ENCODE data around the gene PDE1C. TPM values are rescaled to one million over a fixed set of nuclear protein-coding genes. Genes with fewer than 3 reads are reported as not detected.
"Not testable (repeated sequence)": the region's sequence is repeated elsewhere in the genome, so short reads cannot be mapped to it uniquely, and the experiment has no call there.

The PDE1C gene
- total RNA-seq, 1 donor from 2014 or later = not detected

DNA sequence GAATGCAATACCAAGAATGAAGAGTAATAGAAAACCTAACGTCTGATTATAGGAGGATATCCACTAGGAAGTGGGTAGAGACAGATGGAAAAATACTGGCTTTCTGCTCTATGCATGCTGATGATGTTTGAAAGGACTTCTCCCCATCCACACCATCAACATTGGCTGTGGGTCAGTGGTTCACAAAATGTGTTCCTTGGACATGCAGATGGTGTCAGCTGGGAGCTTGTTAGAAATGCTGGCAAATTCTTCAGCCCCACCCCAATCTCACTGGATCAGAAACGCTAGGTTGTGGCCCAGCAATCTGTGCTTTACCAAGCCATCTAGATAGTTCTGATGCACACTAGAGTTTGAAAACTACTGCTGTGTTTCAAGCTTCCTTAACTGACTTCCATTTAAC lies 219.1 kb downstream of the PDE1C start:
- Mint-ChIP-seq H3K27me3 (ENCODE audit: low read depth) (no peaks in the 10 kb centered on the region), H3K9me3 (no peaks in the 10 kb centered on the region), H3K4me3 (ENCODE audit: low read depth) (no peak overlapping the region), H3K27ac (no peak overlapping the region), H3K36me3 (ENCODE audit: low read depth) (no peaks in the 10 kb centered on the region), H3K4me1 (ENCODE audit: low read depth) (no peaks in the 10 kb centered on the region)
- DNase-seq (ENCODE audit: low spot score) = no peak
- intact Hi-C loops (cut with micrococcal nuclease) = no loop called here

DNA sequence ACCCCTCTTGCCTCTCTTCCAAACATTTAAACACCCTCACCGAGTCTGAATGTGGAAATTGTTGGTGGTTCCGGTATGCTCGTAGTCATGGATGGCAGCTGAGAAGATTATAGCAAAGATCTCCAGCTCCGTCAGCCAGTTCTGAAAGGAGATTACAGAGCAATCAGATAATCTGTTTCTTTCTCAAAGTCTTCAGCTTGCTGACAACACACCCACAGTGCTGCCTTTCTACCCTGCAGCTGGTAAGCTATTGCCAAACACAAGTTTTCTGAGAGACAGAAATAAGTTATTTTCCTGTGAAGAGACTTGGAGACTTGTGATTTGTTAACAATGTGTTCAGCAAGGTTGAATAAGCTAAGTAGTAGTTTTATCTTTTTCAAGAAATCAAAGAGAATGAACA lies 219.6 kb downstream of the PDE1C start:
- Mint-ChIP-seq H3K4me1 (ENCODE audit: low read depth) (no peaks in the 10 kb centered on the region), H3K27ac (no peak overlapping the region)
- intact Hi-C loops (cut with micrococcal nuclease) = no loop called here

DNA sequence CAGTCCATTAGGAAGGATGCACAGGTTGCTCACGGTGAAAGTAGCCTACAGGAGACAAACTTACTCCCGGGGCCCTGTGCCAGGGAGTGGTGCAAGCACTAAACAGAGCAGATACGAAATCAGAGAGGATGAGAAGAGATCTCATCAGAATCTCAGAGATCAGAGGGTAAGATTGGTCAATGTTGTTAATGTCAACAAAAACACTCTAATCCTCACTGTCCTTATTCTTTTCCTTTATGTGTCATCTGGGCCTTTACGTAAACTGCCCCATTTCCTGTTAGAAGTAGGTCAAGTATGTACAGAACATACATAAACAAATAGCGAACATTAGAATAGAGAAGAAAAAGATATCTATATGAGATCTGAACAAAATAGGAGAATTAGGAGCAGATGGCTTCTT lies 220.1 kb downstream of the PDE1C start:
- no peaks in the 10 kb centered on the region for H3K36me3 Mint-ChIP-seq (ENCODE audit: low read depth)
- intact Hi-C loops (cut with micrococcal nuclease) = no loop called here
- no peaks in the 10 kb centered on the region for H3K27me3 Mint-ChIP-seq (ENCODE audit: low read depth)
- no peak overlapping the region for H3K4me3 Mint-ChIP-seq (ENCODE audit: low read depth)
- no peak for DNase-seq (ENCODE audit: low spot score)
- no peaks in the 10 kb centered on the region for H3K4me1 Mint-ChIP-seq (ENCODE audit: low read depth)
- no peak overlapping the region for H3K27ac Mint-ChIP-seq
- H3K9me3 Mint-ChIP-seq = no peaks in the 10 kb centered on the region

More for the DNA sequence above, 219.6 kb downstream of the PDE1C start:
- no peaks in the 10 kb centered on the region for H3K27me3 Mint-ChIP-seq (ENCODE audit: low read depth)
- DNase-seq (ENCODE audit: low spot score) = no peak
- no peaks in the 10 kb centered on the region for H3K9me3 Mint-ChIP-seq
- H3K4me3 Mint-ChIP-seq (ENCODE audit: low read depth) = no peak overlapping the region
- H3K36me3 Mint-ChIP-seq (ENCODE audit: low read depth) = no peaks in the 10 kb centered on the region

DNA sequence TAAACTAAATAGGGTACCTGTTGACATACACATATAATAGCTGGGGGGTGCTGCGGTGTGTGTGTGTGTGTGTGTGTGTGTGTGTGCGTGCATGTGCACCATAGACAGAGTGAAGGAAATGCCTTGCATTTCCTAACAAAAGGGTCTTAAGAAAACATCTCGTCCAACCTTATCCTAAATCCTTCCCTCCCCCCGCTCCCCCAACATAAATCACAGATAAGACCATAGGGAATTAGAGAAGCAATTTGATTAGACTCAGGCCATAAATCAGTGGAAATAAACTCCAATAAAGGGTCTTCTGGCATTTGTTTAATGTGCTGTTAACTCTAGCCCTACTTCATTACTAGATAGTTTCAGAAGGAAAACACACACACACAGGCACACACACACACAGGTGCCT lies 234.7 kb downstream of the PDE1C start:
- Mint-ChIP-seq H3K27me3 (ENCODE audit: low read depth) (no peaks in the 10 kb centered on the region), H3K4me1 (ENCODE audit: low read depth) (no peaks in the 10 kb centered on the region), H3K27ac (no peak overlapping the region), H3K9me3 (peaks cover 11% of the 10 kb centered on the region), H3K4me3 (ENCODE audit: low read depth) (no peak overlapping the region), H3K36me3 (ENCODE audit: low read depth) (no peaks in the 10 kb centered on the region)
- DNase-seq (ENCODE audit: low spot score) = no peak
- intact Hi-C loops (cut with micrococcal nuclease) = no loop called here

DNA sequence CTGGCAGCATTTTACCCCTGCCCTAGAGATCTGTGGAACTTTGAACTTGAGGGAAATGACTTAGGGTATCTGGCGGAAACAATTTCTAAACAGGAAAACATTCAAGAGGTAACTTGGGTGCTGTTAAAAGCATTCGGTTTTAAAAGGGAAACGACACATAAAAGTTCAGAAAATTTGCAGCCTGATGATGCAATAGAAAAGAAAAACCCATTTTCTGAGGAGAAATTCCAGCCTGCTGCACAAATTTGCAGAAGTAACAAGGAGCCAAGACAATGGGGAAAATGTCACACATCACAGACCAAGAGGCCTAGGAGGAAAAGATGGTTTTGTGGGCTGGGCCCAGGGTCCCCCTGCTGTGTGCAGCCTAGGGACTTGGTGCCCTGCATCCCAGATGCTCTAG lies 236.6 kb downstream of the PDE1C start:
- H3K36me3 Mint-ChIP-seq (ENCODE audit: low read depth); intact Hi-C loops (cut with micrococcal nuclease); H3K27me3 Mint-ChIP-seq (ENCODE audit: low read depth); H3K27ac Mint-ChIP-seq; DNase-seq (ENCODE audit: low spot score); H3K4me1 Mint-ChIP-seq (ENCODE audit: low read depth); H3K4me3 Mint-ChIP-seq (ENCODE audit: low read depth): not testable (repeated sequence)
- H3K9me3 Mint-ChIP-seq = peaks cover 13% of the 10 kb centered on the region

DNA sequence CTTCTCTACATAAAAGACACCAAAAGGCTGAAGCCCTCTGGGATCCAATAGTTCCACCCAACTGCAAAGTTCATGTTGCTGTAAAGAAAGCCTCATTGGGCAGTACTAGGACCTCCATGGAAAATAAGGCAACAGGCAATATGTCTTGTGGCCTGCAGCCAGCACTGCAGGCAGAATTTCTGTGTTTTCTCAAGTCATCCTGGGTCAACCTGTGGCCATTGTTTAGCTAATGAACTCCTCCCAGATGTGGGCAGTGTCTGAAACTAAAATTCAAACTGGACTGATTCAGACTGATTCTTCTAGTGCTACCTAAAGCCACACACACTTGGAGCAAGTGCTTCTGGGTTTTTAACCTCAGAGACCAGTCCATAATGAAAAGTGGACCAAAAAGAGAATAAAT lies 241.7 kb downstream of the PDE1C start:
- intact Hi-C loops (cut with micrococcal nuclease) = no loop called here
- Mint-ChIP-seq H3K27ac (no peak overlapping the region), H3K36me3 (ENCODE audit: low read depth) (no peaks in the 10 kb centered on the region), H3K4me3 (ENCODE audit: low read depth) (no peak overlapping the region), H3K27me3 (ENCODE audit: low read depth) (no peaks in the 10 kb centered on the region), H3K4me1 (ENCODE audit: low read depth) (no peaks in the 10 kb centered on the region), H3K9me3 (peaks cover 8% of the 10 kb centered on the region)
- no peak for DNase-seq (ENCODE audit: low spot score)

DNA sequence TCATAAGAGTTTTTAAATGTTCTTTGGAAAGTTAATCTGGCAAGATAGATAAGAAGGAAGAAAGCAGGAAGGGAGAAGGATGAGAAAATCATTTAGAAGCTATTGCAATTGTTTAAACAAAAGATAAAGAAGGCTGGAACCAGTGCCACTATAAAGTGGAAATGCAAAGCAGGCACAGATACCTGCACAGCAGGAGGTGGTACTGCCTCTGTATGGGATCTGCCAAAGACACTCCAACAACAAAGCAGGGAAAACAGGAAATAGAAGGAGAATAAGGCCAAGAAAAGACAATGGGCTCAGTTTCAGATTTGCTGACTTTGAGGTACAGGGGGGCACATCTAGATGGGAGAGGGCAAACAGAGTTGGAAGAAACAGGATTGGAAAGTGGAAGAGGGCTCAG lies 244.6 kb downstream of the PDE1C start:
- Mint-ChIP-seq H3K9me3 (peaks cover 3% of the 10 kb centered on the region), H3K27me3 (ENCODE audit: low read depth) (no peaks in the 10 kb centered on the region), H3K4me3 (ENCODE audit: low read depth) (no peak overlapping the region), H3K4me1 (ENCODE audit: low read depth) (no peaks in the 10 kb centered on the region), H3K27ac (no peak overlapping the region), H3K36me3 (ENCODE audit: low read depth) (no peaks in the 10 kb centered on the region)
- no peak for DNase-seq (ENCODE audit: low spot score)
- intact Hi-C loops (cut with micrococcal nuclease) = no loop called here

DNA sequence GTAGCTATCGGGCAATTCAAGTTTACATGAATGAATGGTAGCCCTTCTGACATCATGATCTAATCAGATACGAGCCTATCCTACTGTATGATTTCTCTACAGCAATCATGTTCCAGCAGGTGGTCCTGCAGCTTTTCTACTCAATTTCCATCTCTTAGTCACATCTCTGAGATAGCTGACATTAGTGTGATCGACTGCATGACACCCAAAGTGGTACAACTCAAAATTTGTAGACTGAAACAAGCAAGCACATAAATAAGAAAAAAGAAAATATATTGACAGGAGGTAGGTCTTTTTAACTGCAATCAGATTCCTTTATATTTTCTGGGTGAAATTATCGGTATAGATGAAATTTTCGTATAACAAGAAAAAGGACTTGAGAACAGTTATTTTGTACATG lies 251.2 kb downstream of the PDE1C start:
- Mint-ChIP-seq H3K4me1 (ENCODE audit: low read depth) (no peaks in the 10 kb centered on the region), H3K27me3 (ENCODE audit: low read depth) (no peaks in the 10 kb centered on the region), H3K4me3 (ENCODE audit: low read depth) (no peak overlapping the region), H3K36me3 (ENCODE audit: low read depth) (no peaks in the 10 kb centered on the region), H3K27ac (no peak overlapping the region), H3K9me3 (peaks cover 6% of the 10 kb centered on the region)
- no peak for DNase-seq (ENCODE audit: low spot score)
- intact Hi-C loops (cut with micrococcal nuclease) = no loop called here

DNA sequence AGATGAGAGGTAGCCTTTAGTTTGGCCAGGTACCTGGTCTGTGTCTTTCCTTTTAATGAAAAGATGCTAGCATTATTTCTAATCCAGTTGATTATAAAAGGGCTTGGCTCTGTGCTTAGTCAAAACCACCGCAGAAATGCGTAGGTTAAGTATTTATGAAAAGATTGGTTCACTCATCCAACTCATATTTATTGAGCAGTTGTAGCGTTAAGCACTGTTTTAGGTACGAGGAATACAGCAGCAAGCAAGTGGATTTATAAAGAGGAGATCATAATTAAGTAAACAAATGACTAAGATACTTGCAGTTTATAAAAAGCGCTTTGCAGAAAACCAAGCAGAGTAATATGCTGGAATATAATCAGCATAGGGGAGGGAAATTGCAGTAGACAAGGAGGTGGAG lies 253.4 kb downstream of the PDE1C start:
- Mint-ChIP-seq H3K4me1 (ENCODE audit: low read depth) (no peaks in the 10 kb centered on the region), H3K27me3 (ENCODE audit: low read depth) (no peaks in the 10 kb centered on the region), H3K9me3 (peaks cover 6% of the 10 kb centered on the region), H3K27ac (no peak overlapping the region), H3K36me3 (ENCODE audit: low read depth) (no peaks in the 10 kb centered on the region), H3K4me3 (ENCODE audit: low read depth) (no peak overlapping the region)
- no peak for DNase-seq (ENCODE audit: low spot score)
- intact Hi-C loops (cut with micrococcal nuclease) = no loop called here

DNA sequence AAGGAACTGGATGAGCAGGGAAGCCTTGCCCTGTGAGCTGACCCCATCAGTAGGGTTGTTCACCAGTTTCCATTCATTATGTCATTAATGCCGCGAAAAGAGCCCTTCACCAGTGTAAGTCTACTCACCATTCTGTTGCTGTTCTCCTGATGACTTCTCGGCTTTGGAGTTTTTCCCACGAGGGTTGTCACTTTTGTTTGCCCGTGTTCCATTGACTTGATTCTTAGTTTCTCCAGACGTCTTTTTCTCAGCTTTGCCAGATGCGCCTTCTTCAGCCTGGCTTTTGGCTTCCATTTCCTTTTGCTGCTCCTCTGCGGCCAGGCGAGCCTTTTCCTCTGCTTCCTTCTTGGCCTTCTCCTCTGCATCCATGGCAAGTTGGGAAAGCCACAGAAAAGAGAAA lies 254.4 kb downstream of the PDE1C start:
- DNase-seq (ENCODE audit: low spot score) = no peak
- Mint-ChIP-seq H3K4me3 (ENCODE audit: low read depth) (no peak overlapping the region), H3K27me3 (ENCODE audit: low read depth) (no peaks in the 10 kb centered on the region), H3K27ac (no peak overlapping the region), H3K36me3 (ENCODE audit: low read depth) (no peaks in the 10 kb centered on the region), H3K9me3 (peaks cover 6% of the 10 kb centered on the region), H3K4me1 (ENCODE audit: low read depth) (no peaks in the 10 kb centered on the region)
- intact Hi-C loops (cut with micrococcal nuclease) = no loop called here

DNA sequence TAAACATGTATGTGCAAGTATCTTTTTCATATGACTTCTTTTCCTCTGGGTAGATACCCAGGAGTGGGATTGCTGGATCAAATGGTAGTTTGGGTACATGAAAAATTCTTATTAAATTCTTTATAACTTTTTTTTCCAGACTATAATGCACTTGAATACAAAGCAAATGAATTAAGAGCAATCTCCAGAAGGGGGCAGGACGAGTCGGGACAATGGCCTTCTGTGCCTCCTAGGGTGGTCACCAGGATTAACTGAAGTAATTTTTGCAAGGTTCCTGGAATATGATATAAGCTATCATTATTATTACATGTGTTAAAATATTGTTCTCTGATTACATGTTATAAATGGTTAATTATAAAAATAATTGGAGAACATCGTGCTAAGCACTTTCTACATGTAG lies 256.0 kb downstream of the PDE1C start:
- H3K27me3 Mint-ChIP-seq (ENCODE audit: low read depth) = no peaks in the 10 kb centered on the region
- intact Hi-C loops (cut with micrococcal nuclease) = no loop called here
- no peak overlapping the region for H3K4me3 Mint-ChIP-seq (ENCODE audit: low read depth)
- no peaks in the 10 kb centered on the region for H3K4me1 Mint-ChIP-seq (ENCODE audit: low read depth)
- no peak for DNase-seq (ENCODE audit: low spot score)
- H3K27ac Mint-ChIP-seq = no peak overlapping the region
- H3K36me3 Mint-ChIP-seq (ENCODE audit: low read depth) = no peaks in the 10 kb centered on the region
- H3K9me3 Mint-ChIP-seq = peaks cover 6% of the 10 kb centered on the region

DNA sequence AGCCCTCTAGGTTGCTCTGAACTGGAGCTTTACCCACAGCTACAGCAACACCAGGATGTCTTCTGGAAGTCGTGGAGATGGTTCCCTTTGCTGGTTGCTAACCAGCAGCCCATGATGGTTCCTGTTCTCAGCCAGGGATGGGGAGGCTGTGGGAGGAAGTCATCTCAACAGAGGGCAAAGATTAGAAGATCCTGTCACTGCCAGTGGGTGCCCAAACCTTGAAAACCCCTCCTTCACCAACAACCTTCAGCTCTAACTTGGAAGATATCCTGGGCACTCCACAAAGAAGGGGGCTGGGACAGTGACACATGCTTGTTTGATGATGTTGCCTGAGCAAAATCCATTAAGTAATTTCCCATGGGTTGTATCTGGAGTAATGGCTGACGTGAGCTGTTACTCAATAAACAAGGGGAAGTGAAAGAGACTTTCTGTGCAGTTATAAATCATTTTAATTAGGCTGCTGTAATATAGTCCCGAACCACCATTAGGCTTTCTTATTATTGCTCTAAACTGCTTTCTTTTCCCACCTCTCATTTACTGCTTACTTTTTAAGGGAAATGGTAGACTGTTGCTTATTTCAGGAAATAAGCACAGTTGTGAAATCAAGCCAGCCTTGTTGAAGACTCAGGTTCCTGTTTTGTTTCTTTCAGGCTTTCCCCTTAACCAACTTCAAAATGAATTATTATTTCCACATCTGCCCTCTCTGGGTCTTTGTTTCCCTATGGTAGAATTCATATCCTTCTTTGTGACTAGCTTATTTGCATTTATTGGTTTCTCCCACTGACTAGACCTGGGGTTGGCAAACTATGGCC lies 258.4 kb downstream of the PDE1C start:
- intact Hi-C loops (cut with micrococcal nuclease) = no loop called here
- Mint-ChIP-seq H3K27ac (no peak overlapping the region), H3K9me3 (peaks cover 5% of the 10 kb centered on the region), H3K4me3 (ENCODE audit: low read depth) (no peak overlapping the region), H3K27me3 (ENCODE audit: low read depth) (no peaks in the 10 kb centered on the region), H3K4me1 (ENCODE audit: low read depth) (no peaks in the 10 kb centered on the region), H3K36me3 (ENCODE audit: low read depth) (no peaks in the 10 kb centered on the region)
- DNase-seq (ENCODE audit: low spot score) = no peak

DNA sequence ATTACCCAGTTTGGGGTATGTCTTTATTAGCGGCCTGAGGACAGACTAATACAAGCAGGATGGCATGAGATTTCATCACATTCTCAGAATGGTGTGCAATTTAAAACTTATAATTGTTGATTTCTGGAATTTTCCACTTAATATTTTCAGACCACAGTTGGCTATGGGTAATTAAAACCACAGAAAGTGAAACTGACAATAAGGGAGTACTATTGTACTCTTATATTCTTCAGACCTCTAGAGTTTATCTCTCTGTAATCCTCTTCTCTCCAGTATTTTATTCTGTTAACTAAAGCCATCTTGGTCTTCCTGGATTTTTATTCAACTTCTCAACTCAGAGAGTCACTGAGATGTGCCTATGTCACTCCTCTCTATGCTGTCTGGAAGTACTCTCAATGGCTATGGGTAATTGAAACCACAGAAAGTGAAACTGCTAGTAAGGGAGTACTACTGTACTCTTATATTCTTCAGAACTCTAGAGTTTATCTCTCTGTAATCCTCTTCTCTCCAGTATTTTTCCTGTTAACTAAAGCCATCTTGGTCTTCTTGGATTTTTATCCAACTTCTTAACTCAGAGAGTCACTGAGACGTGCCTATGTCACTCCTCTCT lies 264.9 kb downstream of the PDE1C start:
- H3K36me3 Mint-ChIP-seq (ENCODE audit: low read depth) = no peaks in the 10 kb centered on the region
- no peak for DNase-seq (ENCODE audit: low spot score)
- intact Hi-C loops (cut with micrococcal nuclease) = no loop called here
- H3K4me3 Mint-ChIP-seq (ENCODE audit: low read depth) = no peak overlapping the region
- no peaks in the 10 kb centered on the region for H3K4me1 Mint-ChIP-seq (ENCODE audit: low read depth)
- no peak overlapping the region for H3K27ac Mint-ChIP-seq
- no peaks in the 10 kb centered on the region for H3K9me3 Mint-ChIP-seq
- H3K27me3 Mint-ChIP-seq (ENCODE audit: low read depth) = no peaks in the 10 kb centered on the region

Data from activated T-helper 2 cell treated with anti-CD3 and anti-CD28 coated beads, Interferon-gamma antibody, Interleukin-2, Interleukin-4, amounts not matched to agents 10 μg/mL and 5 μg/mL and 100 μg/mL, durations not matched to agents 14 hours and 24 hours and 36 hours (primary cell).